A673 (cell line): ENCODE results near the gene ATP10B.

ENCODE experiments used
- CTCF ChIP-seq: fragments of 300-800, 200-600 bp; sonication (generic); conservative IDR thresholded peaks from 2 replicates; pipeline ENCODE4 v1.5.1; 2017; ENCODE audit warnings: low read depth, mild to moderate bottlenecking, antibody characterized with exemption, low read length, moderate library complexity, mixed read lengths
- EZH2 ChIP-seq: fragments of 200-600 bp; sonication (generic); IDR thresholded peaks from 2 replicates; pipeline ENCODE4 v1.6.1; 2017; ENCODE audit warnings: borderline replicate concordance, low read depth, mild to moderate bottlenecking, mixed read lengths, antibody characterized with exemption, low read length; ENCODE audit not compliant: poor library complexity, severe bottlenecking

DNA sequence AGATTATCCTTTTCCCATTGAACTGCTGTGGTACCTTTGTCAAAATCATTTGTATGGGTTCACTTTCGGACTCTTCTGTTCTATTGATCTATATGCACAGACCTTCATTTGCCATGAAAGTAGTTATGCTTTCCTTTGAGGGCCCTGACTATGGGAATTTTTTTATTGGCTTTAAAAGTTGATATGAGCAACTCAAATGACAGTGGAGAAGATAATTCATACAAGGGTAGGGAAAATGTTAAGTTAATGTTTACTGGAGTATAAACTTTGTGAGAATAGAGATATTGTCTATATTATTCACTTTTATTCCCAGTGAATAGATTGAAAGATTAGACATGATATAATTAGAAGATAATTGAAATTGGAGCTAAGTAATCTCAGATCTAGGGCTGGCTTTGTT lies 94.8 kb downstream of the ATP10B start:
- TF ChIP-seq CTCF (no peak), EZH2 (no peak)
